Activated CD4-positive, alpha-beta T cell treated with anti-CD3 and anti-CD28 coated beads, Interleukin-2, amount 10 ng/mL, durations not matched to agents 24 days and 14 days (primary cell): ENCODE measurements around the gene HTT. TPM values are rescaled to one million over a fixed set of nuclear protein-coding genes. Genes with fewer than 3 reads are reported as not detected.
A peak's percentile ranks its signal among the peaks of the same experiment; 100 is the strongest.

Source experiments
- DNase-seq: peaks from one replicate; pipeline ENCODE4 v3.0.0; 2022
- H3K27ac Mint-ChIP-seq: one replicate; pipeline ENCODE4 v1.8.0; 2022; ENCODE audit warnings: mild to moderate bottlenecking, mixed read lengths
- H3K27me3 Mint-ChIP-seq: one replicate; pipeline ENCODE4 v1.8.0; 2022; ENCODE audit warnings: mixed read lengths
- H3K36me3 Mint-ChIP-seq: one replicate; pipeline ENCODE4 v1.8.0; 2022; ENCODE audit warnings: low read depth, mild to moderate bottlenecking, mixed read lengths
- H3K4me1 Mint-ChIP-seq: one replicate; pipeline ENCODE4 v1.8.0; 2021; ENCODE audit warnings: mixed read lengths
- H3K4me3 Mint-ChIP-seq: one replicate; pipeline ENCODE4 v1.8.0; 2022; ENCODE audit warnings: mild to moderate bottlenecking, moderate library complexity, mixed read lengths
- H3K9me3 Mint-ChIP-seq: one replicate; pipeline ENCODE4 v1.8.0; 2021; ENCODE audit warnings: mixed read lengths
- intact Hi-C: fragments of 100-400 bp; cut with micrococcal nuclease; formaldehyde crosslinking; loops from one replicate; pipeline ENCODE4 v1.15.1; 2023
- total RNA-seq: library from RNA; stranded (reverse); gene quantifications from 2 replicates; pipeline ENCODE4 v1.2.3, GENCODE V29; 2022

HTT gene
- total RNA-seq, 1 donor from 2014 or later: 70.6 TPM

- Mint-ChIP-seq H3K27ac (no peak overlapping the region), H3K4me1 (peaks cover 31% of the 10 kb centered on the region), H3K9me3 (no peaks in the 10 kb centered on the region), H3K27me3 (no peaks in the 10 kb centered on the region), H3K4me3 (no peak overlapping the region), H3K36me3 (peaks cover 45% of the 10 kb centered on the region)
- intact Hi-C loops: no loop called here
- DNase-seq: no peak
These were observed 131.5 kb downstream of the HTT start for GRCh38 chr4:3205995-3206394.

DNA sequence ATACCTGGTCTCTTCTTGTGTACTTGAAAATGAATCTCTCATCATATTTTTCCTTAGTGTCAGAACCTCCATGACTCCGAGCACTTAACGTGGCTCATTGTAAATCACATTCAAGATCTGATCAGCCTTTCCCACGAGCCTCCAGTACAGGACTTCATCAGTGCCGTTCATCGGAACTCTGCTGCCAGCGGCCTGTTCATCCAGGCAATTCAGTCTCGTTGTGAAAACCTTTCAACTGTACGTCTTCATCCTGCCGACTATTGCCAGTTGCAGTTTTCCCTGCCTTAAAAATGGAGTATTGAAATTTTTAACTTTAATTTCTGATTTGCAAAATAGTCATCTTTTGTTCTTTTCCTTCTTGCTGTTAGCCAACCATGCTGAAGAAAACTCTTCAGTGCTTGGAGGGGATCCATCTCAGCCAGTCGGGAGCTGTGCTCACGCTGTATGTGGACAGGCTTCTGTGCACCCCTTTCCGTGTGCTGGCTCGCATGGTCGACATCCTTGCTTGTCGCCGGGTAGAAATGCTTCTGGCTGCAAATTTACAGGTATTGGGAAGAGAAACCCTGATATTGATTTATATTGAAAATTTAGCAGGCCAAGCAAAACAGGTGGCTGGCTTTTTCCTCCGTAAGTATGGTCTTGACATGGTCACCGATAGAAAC is 132.1 kb downstream of the HTT start:
- Mint-ChIP-seq H3K27ac (no peak overlapping the region), H3K4me1 (peaks cover 26% of the 10 kb centered on the region), H3K9me3 (no peaks in the 10 kb centered on the region), H3K4me3 (no peak overlapping the region), H3K27me3 (no peaks in the 10 kb centered on the region), H3K36me3 (peaks cover 42% of the 10 kb centered on the region)
- no peak for DNase-seq
- intact Hi-C loops: no loop called here

DNA sequence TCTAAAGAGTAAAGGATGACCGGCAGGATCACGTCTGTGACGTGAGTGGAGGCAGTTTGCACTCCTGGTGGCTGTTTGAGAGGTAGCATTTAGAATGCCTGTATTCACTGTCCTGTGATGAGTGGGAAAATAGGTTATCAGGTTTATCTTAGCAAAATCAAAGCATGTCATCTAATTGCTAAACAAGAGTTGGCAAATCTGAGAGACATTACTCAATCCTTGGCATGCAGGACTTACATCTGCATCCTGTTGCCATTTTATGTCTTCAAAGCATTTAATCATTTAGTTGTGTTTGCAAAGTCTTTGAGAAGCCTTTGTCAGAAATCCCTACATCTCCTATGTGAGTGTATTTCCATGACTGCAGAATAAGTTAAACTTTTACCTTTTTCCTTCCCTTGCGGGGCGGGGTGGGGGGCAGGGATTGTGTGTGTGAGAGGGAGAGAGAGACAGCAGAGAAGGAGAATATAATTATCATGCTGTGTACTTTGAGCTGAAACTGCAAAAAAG is 133.1 kb downstream of the HTT start:
- Mint-ChIP-seq H3K4me1 (peaks cover 16% of the 10 kb centered on the region), H3K36me3 (peaks cover 45% of the 10 kb centered on the region), H3K27me3 (no peaks in the 10 kb centered on the region), H3K27ac (no peak overlapping the region), H3K9me3 (no peaks in the 10 kb centered on the region), H3K4me3 (no peak overlapping the region)
- intact Hi-C loops: no loop called here
- DNase-seq: no peak

DNA sequence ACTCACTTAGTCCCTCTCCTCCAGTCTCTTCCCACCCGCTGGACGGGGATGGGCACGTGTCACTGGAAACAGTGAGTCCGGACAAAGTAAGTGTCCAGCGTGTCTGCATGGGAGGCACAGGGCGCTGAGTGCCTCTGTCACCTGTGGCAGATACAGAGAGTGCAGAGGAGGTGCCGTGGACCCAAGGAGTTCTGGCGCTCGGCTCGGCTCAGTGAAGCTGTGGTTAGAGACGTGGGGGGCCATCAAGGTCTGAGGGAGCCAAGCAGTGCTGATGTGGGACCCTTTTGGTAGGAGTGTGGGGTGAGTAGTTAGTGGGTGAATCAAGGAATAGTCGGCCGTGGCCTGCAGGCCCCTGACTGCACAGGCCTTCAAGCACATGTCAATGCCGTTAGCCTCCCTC is 134.3 kb downstream of the HTT start:
- Mint-ChIP-seq H3K27me3 (no peaks in the 10 kb centered on the region), H3K36me3 (peaks cover 50% of the 10 kb centered on the region), H3K4me3 (no peak overlapping the region), H3K27ac (no peak overlapping the region), H3K9me3 (no peaks in the 10 kb centered on the region), H3K4me1 (peaks cover 4% of the 10 kb centered on the region)
- intact Hi-C loops: no loop called here
- no peak for DNase-seq

DNA sequence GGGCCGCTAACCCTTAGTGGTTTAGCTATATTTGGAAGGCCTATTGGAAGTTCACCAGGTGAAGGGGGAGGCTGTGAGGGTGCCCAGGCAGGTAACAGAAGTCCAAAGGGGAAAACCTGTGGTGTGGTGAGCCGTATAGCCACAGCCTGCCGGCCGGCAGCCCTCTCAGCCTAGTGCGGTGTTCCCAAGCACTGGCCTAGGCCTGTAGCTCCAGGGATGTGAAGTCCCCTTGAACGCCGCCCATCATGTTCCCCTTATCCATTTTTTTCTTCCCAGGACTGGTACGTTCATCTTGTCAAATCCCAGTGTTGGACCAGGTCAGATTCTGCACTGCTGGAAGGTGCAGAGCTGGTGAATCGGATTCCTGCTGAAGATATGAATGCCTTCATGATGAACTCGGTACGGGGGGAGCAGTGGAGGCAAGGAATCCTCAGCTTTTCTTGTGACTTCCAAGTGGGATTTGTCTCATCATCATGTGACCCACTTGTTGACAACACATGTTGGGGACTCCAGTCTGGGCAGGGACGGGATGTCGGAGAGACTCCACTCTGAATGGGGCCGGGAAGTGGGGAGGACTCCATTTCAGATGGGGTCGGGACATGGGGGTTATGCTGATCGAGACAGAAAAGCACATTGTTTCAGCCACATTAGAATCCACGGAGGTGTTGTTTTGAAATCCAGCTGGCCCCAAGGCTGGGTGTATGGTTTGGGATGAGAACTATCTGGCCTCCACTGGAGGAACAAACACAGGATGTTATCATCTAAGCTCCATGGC is 135.3 kb downstream of the HTT start:
- no peak for DNase-seq
- intact Hi-C loops: no loop called here
- Mint-ChIP-seq H3K36me3 (peaks cover 50% of the 10 kb centered on the region), H3K9me3 (no peaks in the 10 kb centered on the region), H3K4me3 (no peak overlapping the region), H3K4me1 (no peaks in the 10 kb centered on the region), H3K27me3 (no peaks in the 10 kb centered on the region), H3K27ac (no peak overlapping the region)

DNA sequence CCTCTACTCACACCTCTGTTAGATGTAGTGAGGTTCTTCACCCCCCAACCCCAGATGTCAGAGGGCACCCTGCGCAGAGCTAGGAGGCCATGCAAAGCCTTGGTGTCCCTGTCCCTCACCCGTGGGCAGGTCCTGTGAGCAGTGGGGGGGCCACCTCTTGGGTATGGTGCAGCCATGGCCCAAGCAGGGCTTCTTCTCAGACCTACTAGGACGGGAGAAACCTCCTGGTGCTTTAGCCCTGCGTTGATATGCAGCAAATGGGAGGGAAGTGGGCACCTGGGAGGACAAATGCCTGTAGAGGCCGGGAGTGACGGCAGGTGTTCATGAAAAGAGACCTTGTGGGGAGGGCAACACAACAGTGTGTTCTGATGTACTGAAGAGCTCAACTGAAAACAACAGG is 136.0 kb downstream of the HTT start:
- H3K9me3 Mint-ChIP-seq: no peaks in the 10 kb centered on the region
- no peaks in the 10 kb centered on the region for H3K4me1 Mint-ChIP-seq
- no peak overlapping the region for H3K27ac Mint-ChIP-seq
- no peaks in the 10 kb centered on the region for H3K27me3 Mint-ChIP-seq
- no peak for DNase-seq
- intact Hi-C loops: no loop called here
- peaks cover 54% of the 10 kb centered on the region for H3K36me3 Mint-ChIP-seq
- no peak overlapping the region for H3K4me3 Mint-ChIP-seq

- no peak overlapping the region for H3K27ac Mint-ChIP-seq
- intact Hi-C loops: no loop called here
- no peaks in the 10 kb centered on the region for H3K4me1 Mint-ChIP-seq
- H3K9me3 Mint-ChIP-seq: no peaks in the 10 kb centered on the region
- H3K36me3 Mint-ChIP-seq: peaks cover 54% of the 10 kb centered on the region
- no peak overlapping the region for H3K4me3 Mint-ChIP-seq
- no peaks in the 10 kb centered on the region for H3K27me3 Mint-ChIP-seq
- DNase-seq: no peak
These were observed 137.4 kb downstream of the HTT start for GRCh38 chr4:3211866-3212265.

GRCh38 chr4:3212391-3213105 is 138.1 kb downstream of the HTT start:
- Mint-ChIP-seq H3K27me3 (no peaks in the 10 kb centered on the region), H3K4me1 (no peaks in the 10 kb centered on the region), H3K27ac (no peak overlapping the region), H3K4me3 (no peak overlapping the region), H3K9me3 (no peaks in the 10 kb centered on the region), H3K36me3 (peaks cover 56% of the 10 kb centered on the region)
- intact Hi-C loops: no loop called here
- DNase-seq: no peak

GRCh38 chr4:3213106-3213425 is 138.6 kb downstream of the HTT start:
- intact Hi-C loops: no loop called here

DNA sequence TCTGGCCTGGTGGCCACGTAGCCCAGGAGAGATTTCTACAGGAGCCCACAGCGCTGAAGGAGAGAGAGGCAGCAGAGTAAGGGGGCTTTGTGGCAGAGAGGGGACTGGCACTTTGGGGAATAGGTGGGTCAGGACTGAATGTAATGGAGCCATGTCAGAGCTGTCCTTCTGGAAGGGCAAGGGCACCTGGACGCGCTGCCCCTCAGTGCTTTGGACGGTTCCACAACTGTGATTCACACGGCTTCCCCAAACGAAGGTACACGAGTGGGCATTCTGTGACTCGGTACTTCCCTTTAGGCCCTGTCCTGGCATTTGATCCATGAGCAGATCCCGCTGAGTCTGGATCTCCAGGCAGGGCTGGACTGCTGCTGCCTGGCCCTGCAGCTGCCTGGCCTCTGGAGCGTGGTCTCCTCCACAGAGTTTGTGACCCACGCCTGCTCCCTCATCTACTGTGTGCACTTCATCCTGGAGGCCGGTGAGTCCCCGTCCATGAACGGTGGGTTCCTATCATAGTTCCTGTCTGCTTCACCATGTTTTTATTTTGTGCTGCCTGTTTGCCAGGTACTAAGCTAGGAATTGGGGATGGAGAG is 139.3 kb downstream of the HTT start:
- H3K27me3 Mint-ChIP-seq: no peaks in the 10 kb centered on the region
- peak overlapping the region; percentile 41 for H3K27ac Mint-ChIP-seq
- intact Hi-C loops: no loop called here
- no peaks in the 10 kb centered on the region for H3K4me1 Mint-ChIP-seq
- H3K9me3 Mint-ChIP-seq: no peaks in the 10 kb centered on the region
- DNase-seq: no peak
- no peak overlapping the region for H3K4me3 Mint-ChIP-seq
- H3K36me3 Mint-ChIP-seq: peaks cover 58% of the 10 kb centered on the region

More at GRCh38 chr4:3213106-3213425, 138.6 kb downstream of the HTT start:
- Mint-ChIP-seq H3K4me3 (no peak overlapping the region), H3K27ac (no peak overlapping the region), H3K27me3 (no peaks in the 10 kb centered on the region), H3K9me3 (no peaks in the 10 kb centered on the region), H3K36me3 (peaks cover 58% of the 10 kb centered on the region), H3K4me1 (no peaks in the 10 kb centered on the region)
- DNase-seq: no peak

DNA sequence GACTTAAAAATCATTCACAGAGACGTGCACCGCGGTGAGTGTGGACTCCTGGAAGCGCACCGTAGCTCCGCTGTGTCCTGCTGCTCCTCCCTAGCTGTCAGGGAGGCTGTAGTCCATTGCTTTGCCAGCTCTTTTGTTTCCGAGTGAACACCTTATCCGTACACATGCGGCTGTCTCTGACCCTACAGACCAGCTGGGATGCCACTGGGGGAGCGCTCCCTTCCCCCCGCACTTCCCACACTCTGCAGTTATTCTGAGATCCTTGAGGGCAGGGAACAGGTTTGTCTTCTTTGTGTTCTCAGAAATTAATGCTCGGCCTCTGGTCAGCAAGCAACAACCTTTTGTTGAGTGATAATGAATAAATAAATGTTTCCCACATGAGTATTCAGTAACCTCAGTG is 140.8 kb downstream of the HTT start:
- Mint-ChIP-seq H3K27me3 (no peaks in the 10 kb centered on the region), H3K9me3 (no peaks in the 10 kb centered on the region), H3K36me3 (peaks cover 59% of the 10 kb centered on the region), H3K4me3 (no peak overlapping the region), H3K27ac (no peak overlapping the region), H3K4me1 (peaks cover 4% of the 10 kb centered on the region)
- DNase-seq: no peak
- intact Hi-C loops: no loop called here

- peaks cover 55% of the 10 kb centered on the region for H3K36me3 Mint-ChIP-seq
- H3K27me3 Mint-ChIP-seq: no peaks in the 10 kb centered on the region
- no peak for DNase-seq
- intact Hi-C loops: no loop called here
- no peak overlapping the region for H3K4me3 Mint-ChIP-seq
- no peak overlapping the region for H3K27ac Mint-ChIP-seq
- no peaks in the 10 kb centered on the region for H3K9me3 Mint-ChIP-seq
- H3K4me1 Mint-ChIP-seq: peaks cover 4% of the 10 kb centered on the region
These were observed 141.3 kb downstream of the HTT start for GRCh38 chr4:3215733-3216132.

GRCh38 chr4:3217266-3217665 is 142.8 kb downstream of the HTT start:
- intact Hi-C loops: no loop called here
- no peak for DNase-seq
- Mint-ChIP-seq H3K4me1 (peaks cover 4% of the 10 kb centered on the region), H3K27me3 (no peaks in the 10 kb centered on the region), H3K4me3 (no peak overlapping the region), H3K27ac (no peak overlapping the region), H3K9me3 (no peaks in the 10 kb centered on the region), H3K36me3 (peaks cover 63% of the 10 kb centered on the region)

DNA sequence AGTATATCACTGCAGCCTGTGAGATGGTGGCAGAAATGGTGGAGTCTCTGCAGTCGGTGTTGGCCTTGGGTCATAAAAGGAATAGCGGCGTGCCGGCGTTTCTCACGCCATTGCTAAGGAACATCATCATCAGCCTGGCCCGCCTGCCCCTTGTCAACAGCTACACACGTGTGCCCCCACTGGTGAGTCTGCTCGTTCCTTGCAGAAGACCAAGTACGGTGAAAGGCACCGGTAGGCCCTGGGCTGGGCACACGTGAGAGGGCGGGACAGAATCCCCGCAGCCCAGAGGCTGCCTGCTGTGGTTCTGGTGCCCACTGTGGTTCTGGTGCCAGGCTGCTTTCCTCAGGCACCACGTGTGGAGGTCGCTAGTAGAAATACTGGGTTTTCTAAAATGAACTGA is 143.3 kb downstream of the HTT start:
- peaks cover 4% of the 10 kb centered on the region for H3K4me1 Mint-ChIP-seq
- peaks cover 64% of the 10 kb centered on the region for H3K36me3 Mint-ChIP-seq
- H3K4me3 Mint-ChIP-seq: no peak overlapping the region
- DNase-seq: no peak
- no peaks in the 10 kb centered on the region for H3K9me3 Mint-ChIP-seq
- no peak overlapping the region for H3K27ac Mint-ChIP-seq
- intact Hi-C loops: no loop called here
- no peaks in the 10 kb centered on the region for H3K27me3 Mint-ChIP-seq
